K562 (cell line): ENCODE data around the gene DNAL4. TPM values are rescaled to one million over a fixed set of nuclear protein-coding genes. Genes with fewer than 3 reads are reported as not detected.

Source experiments
- ATAC-seq: fragments of 200-7000 bp; cut with Tn5 transposase; 3 replicates; pipeline ENCODE4 v1.9.1; 2020; ENCODE audit warnings: moderate library complexity
- BruUV-seq: library from RNA; stranded (reverse); fragments of 400-500 nt; replicated peaks from 2 replicates; lab custom pipeline; 2021; lab: Mats Ljungman, UMichigan
- CTCF ChIA-PET: fragments of 300-600 bp; formaldehyde crosslinking; extraction: SDS; loops from one replicate; lab custom pipeline; 2021; ENCODE audit warnings: low intra/inter-chr PET ratio; lab: Yijun Ruan, JAX
- POLR2A ChIA-PET: fragments of 300-600, 350-650 bp; sonication (Branson Sonifier 250); formaldehyde crosslinking; extraction: SDS; loops from one replicate; lab custom pipeline; 2021; ENCODE audit warnings: antibody characterized with exemption, inconsistent platforms; lab: Yijun Ruan, JAX
- DNase-seq, 4 experiments: peaks; one replicate each; pipeline versions ENCODE4 v3.0.0 to v3.0.0-alpha.2; 2011 to 2018; ENCODE audit warnings: low spot score in 3 of 4, mixed read lengths in 3 of 4; ENCODE audit errors: extremely low read depth in 1 of 4
- FAIRE-seq: peaks from 2 replicates; lab custom pipeline; 2011; peaks lifted over from hg19 to GRCh38; lab: Jason Lieb, UNC
- H2AFZ ChIP-seq: 2 replicates; pipeline ENCODE4 v1.6.0; 2011; ENCODE audit warnings: low read depth, low read length, control low read depth, inconsistent platforms
- H3K27ac ChIP-seq: fragments of 200-600 bp; 3 replicates; pipeline ENCODE4 v1.8.0; 2011; ENCODE audit warnings: low read depth, mild to moderate bottlenecking, control low read depth, inconsistent platforms, low read length, moderate library complexity, mixed read lengths; ENCODE audit errors: extremely low read depth
- H3K27me3 ChIP-seq, 2 experiments: fragments of 300-600 bp in 1 of 2; 2 replicates in 1 of 2; 3 replicates in 1 of 2; pipeline versions ENCODE4 v1.6.0 to v1.8.0; 2011; ENCODE audit warnings: inconsistent platforms in 2 of 2, low read length in 2 of 2, mild to moderate bottlenecking in 1 of 2, mixed read lengths in 1 of 2, moderate library complexity in 1 of 2; ENCODE audit not compliant: control insufficient read depth in 2 of 2, insufficient read depth in 2 of 2
- H3K36me3 ChIP-seq: fragments of 300-600 bp; 3 replicates; pipeline ENCODE4 v1.8.0; 2011; ENCODE audit warnings: mild to moderate bottlenecking, low read length, inconsistent platforms; ENCODE audit not compliant: control insufficient read depth, insufficient read depth
- H3K4me1 ChIP-seq, 2 experiments: fragments of 200-600 bp in 1 of 2; replicated peaks in 1 of 2; 2 replicates in 1 of 2; 3 replicates in 1 of 2; pipeline versions ENCODE4 v1.5.1 to v1.8.0; 2011; ENCODE audit warnings: inconsistent platforms in 2 of 2, low read length in 2 of 2, mild to moderate bottlenecking in 1 of 2, mixed read lengths in 1 of 2, moderate library complexity in 1 of 2; ENCODE audit not compliant: control insufficient read depth in 2 of 2, insufficient read depth in 2 of 2
- H3K4me2 ChIP-seq: 2 replicates; pipeline ENCODE4 v1.6.1; 2011; ENCODE audit warnings: low read length, control low read depth, inconsistent platforms, mixed read lengths; ENCODE audit not compliant: insufficient read depth
- H3K4me3 ChIP-seq: fragments of 200-600 bp; sonication (generic), shearing (Covaris generic); 2 replicates; pipeline ENCODE4 v1.5.1; 2016; ENCODE audit warnings: control low read depth, inconsistent platforms
- H3K79me2 ChIP-seq: fragments of 200-600 bp; 3 replicates; pipeline ENCODE4 v1.8.0; 2011; ENCODE audit warnings: low read length, inconsistent platforms; ENCODE audit not compliant: control insufficient read depth, insufficient read depth
- H3K9ac ChIP-seq, 2 experiments: 2 replicates each; pipeline versions ENCODE4 v1.6.0 to v1.6.1; 2011; ENCODE audit warnings: low read depth in 2 of 2, low read length in 2 of 2, control low read depth in 1 of 2, inconsistent platforms in 1 of 2, mild to moderate bottlenecking in 1 of 2, mixed read lengths in 1 of 2; ENCODE audit not compliant: insufficient read depth in 1 of 2
- H3K9me1 ChIP-seq: one replicate; pipeline ENCODE4 v1.6.0; 2011; ENCODE audit warnings: inconsistent platforms, mild to moderate bottlenecking, low read length, moderate library complexity; ENCODE audit not compliant: control insufficient read depth, insufficient read depth
- H3K9me3 ChIP-seq: replicated peaks from 2 replicates; pipeline ENCODE4 v1.5.1; 2011; ENCODE audit warnings: low read depth, low read length, inconsistent platforms; ENCODE audit not compliant: control insufficient read depth, insufficient read depth
- H4K20me1 ChIP-seq: replicated peaks from 2 replicates; pipeline ENCODE4 v1.6.1; 2011; ENCODE audit warnings: low read length, inconsistent platforms, mixed read lengths; ENCODE audit not compliant: control insufficient read depth, insufficient read depth
- NR4A1 ChIP-seq, 2 experiments: fragments of 250-450 bp in 1 of 2; fragments of 450-650 bp in 1 of 2; sonication (Bioruptor Pico) in 1 of 2; IDR thresholded peaks; 2 replicates each; pipeline versions ENCODE4 v1.4.0 to v1.6.1; 2016 to 2020; ENCODE audit warnings: mild to moderate bottlenecking in 2 of 2, missing compliant biosample characterization in 1 of 2, missing genetic modification characterization in 1 of 2, moderate library complexity in 1 of 2
- POLR2G ChIP-seq: fragments of 200-400 bp; formaldehyde crosslinking; IDR thresholded peaks from 2 replicates; pipeline ENCODE4 v1.6.1; 2017; ENCODE audit warnings: low read depth, mild to moderate bottlenecking, antibody characterized with exemption, low read length, moderate library complexity
- RHOXF2B ChIP-seq: fragments of 250-450 bp; sonication (Bioruptor Pico); conservative IDR thresholded peaks from 2 replicates; pipeline ENCODE4 v1.5.1; 2021
- ZNF589 ChIP-seq: fragments of 200-800 bp; sonication (Bioruptor generic); IDR thresholded peaks from 2 replicates; pipeline ENCODE4 v1.6.1; 2016; ENCODE audit warnings: low read depth, missing genetic modification characterization, missing compliant biosample characterization
- WGBS: fragments of 100-300 bp; shearing (Covaris generic); methylation state at CpG from one replicate; pipeline ENCODE4 v1.1.6; 2016; ENCODE audit warnings: low coverage, mixed read lengths; ENCODE audit not compliant: insufficient coverage; ENCODE audit errors: missing lambda C conversion rate; 5-methylcytosine and 5-hydroxymethylcytosine counted together
- in situ Hi-C: fragments of 300-500 bp; cut with MboI; formaldehyde crosslinking; loops from 4 replicates; pipeline ENCODE4 v1.15.0; 2018; ENCODE audit warnings: inconsistent platforms, mixed read lengths
- intact Hi-C: fragments of 100-400 bp; cut with micrococcal nuclease; formaldehyde crosslinking; loops from 2 replicates; pipeline ENCODE4 v1.14.2; 2022
- polyA plus RNA-seq, 8 experiments: library from polyadenylated mRNA; depleted of rRNA in 4 of 8; stranded (reverse) in 5 of 8; unstranded in 3 of 8; fragments of >200 nt; fragmentation: Nextera tagmentation in 2 of 8; fragmentation: Illumina TruSeq in 1 of 8; extraction: Ambion mirVana in 2 of 8; extraction: Trizol in 1 of 8; gene quantifications; 2 replicates each; pipeline versions ENCODE4 v1.2.1 to v1.2.3, GENCODE V29; 2011 to 2014; ENCODE audit warnings: inconsistent platforms in 1 of 8, missing spikeins in 1 of 8
- total RNA-seq, 7 experiments: library from RNA; depleted of rRNA in 6 of 7; stranded (reverse); fragments of >200 nt in 6 of 7; fragmentation: Illumina TruSeq in 2 of 7; extraction: Trizol in 2 of 7; gene quantifications; 2 replicates each; pipeline versions ENCODE4 v1.2.1 to v1.2.3, GENCODE V29; 2011 to 2021; ENCODE audit warnings: low replicate concordance in 1 of 7

Gene DNAL4
- total and polyA plus RNA-seq, 9 of the 15 experiments (the other 6 are each of a cell fraction or from before 2014, with no cell fraction given): 0.20 to 9.4 (median 5.2) TPM

GRCh38 chr22:38741576-38741975, 52.4 kb downstream of the DNAL4 start (continued):
- TF ChIP-seq NR4A1 (CRISPR knock-in tag; IDR thresholded peaks at IDR 0.05): no peak
- no peak for TF ChIP-seq NR4A1 (tag; IDR thresholded peaks at IDR 0.05)
- TF ChIP-seq RHOXF2B: no peak
- TF ChIP-seq, all 486 proteins: peak for 0

GRCh38 chr22:38741166-38741565, 52.8 kb downstream of the DNAL4 start:
- H3K4me3 ChIP-seq: no peak overlapping the region
- no peaks in the 10 kb centered on the region for H4K20me1 ChIP-seq
- no peak for DNase-seq
- H3K79me2 ChIP-seq: no peaks in the 10 kb centered on the region
- H3K27me3 ChIP-seq: no peaks in the 10 kb centered on the region
- ATAC-seq: no peak
- no peak overlapping the region for H3K4me2 ChIP-seq
- CTCF ChIA-PET: no interaction called here
- TF ChIP-seq POLR2G (peak; percentile 38; the same call in 1 of the 2 replicates), ZNF589 (CRISPR knock-in tag) (no peak)
- no TSS peak for BruUV-seq
- POLR2A ChIA-PET: interaction anchor here (1.4 to 2.2 kb wide), 2 partner anchors 12 to 16 kb away, joined by 4 to 6 read pairs; no protein-coding TSS in a partner anchor
- H3K9me1 ChIP-seq: no peaks in the 10 kb centered on the region
- H2AFZ ChIP-seq: no peak overlapping the region
- no peak for FAIRE-seq
- peaks cover 0 to 4% of the 10 kb centered on the region in 2 experiments; a peak in 1 of 5 replicates for H3K4me1 ChIP-seq
- in situ Hi-C loops (no loop called here), intact Hi-C loops (no loop called here)
- peaks cover 92% of the 10 kb centered on the region for H3K36me3 ChIP-seq
- H3K9me3 ChIP-seq: no peaks in the 10 kb centered on the region
- 96% methylated on average over 4 of the region's 9 CpGs for WGBS
- H3K9ac ChIP-seq: no peak overlapping the region
- H3K27ac ChIP-seq: no peak overlapping the region
